ENCODE measurements around the gene SLC35F3. TPM values are rescaled to one million over a fixed set of nuclear protein-coding genes. Genes with fewer than 3 reads are reported as not detected.

The SLC35F3 gene
- total and polyA plus RNA-seq, 9 of the 15 experiments (the other 6 are each of a cell fraction or from before 2014, with no cell fraction given), result 0.04 to 0.07 (median 0.04) TPM; not detected in 6

DNA sequence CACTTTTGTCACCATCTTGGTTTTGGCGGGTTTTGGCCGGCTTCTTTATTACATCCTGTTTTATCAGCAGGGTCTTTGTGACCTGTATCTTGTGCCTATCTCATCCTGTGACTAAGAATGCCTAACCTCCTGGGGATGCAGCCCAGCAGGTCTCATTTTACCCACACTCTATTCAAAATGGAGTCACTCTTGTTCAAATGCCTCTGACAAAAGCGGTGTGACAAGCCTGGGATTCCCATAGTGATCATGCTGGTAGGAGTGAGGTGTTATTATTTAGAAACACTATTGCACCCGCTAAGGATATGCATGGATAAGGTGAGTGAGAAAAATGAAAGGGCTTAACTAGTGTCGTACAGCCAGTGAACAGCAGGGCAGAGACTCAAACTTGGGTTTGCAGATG, 357.1 kb downstream of the SLC35F3 start (continued):
- TF ChIP-seq ZC3H11A (IDR thresholded peaks at IDR 0.05; ENCODE audit: low read depth, low read length) (no peak), ZNF695 (CRISPR knock-in tag; IDR thresholded peaks at IDR 0.05) (no peak), ZNF175 (CRISPR knock-in tag; IDR thresholded peaks at IDR 0.05; ENCODE audit: low read depth) (peak; percentile 64; the same call in 1 of the 2 replicates), KDM1A (IDR thresholded peaks at IDR 0.05) (no peak), ZNF445 (CRISPR knock-in tag; IDR thresholded peaks at IDR 0.05; ENCODE audit: low read depth) (no peak), KAT2B (IDR thresholded peaks at IDR 0.05; ENCODE audit: low read depth, low read length) (no peak), MIER1 (IDR thresholded peaks at IDR 0.05; ENCODE audit: low read depth) (no peak), RBBP5 (IDR thresholded peaks at IDR 0.05; ENCODE audit: borderline replicate concordance, insufficient read depth, low read length, poor library complexity, severe bottlenecking) (no peak), CHCHD3 (CRISPR knock-in tag; IDR thresholded peaks at IDR 0.05) (no peak), ZNF146 (CRISPR knock-in tag; IDR thresholded peaks at IDR 0.05; ENCODE audit: unreplicated experiment) (no peak), GTF2A2 (tag; IDR thresholded peaks at IDR 0.05) (peak; percentile 84), CBX3 (IDR thresholded peaks at IDR 0.05; ENCODE audit: borderline replicate concordance in 1 of 2, low read length in 2 of 2) (no peak), ZNF586 (CRISPR knock-in tag; conservative IDR thresholded peaks at IDR 0.05) (no peak), NR4A1 (CRISPR knock-in tag; IDR thresholded peaks at IDR 0.05) (no peak), NR4A1 (tag; IDR thresholded peaks at IDR 0.05) (peak; percentile 86), KLF13 (tag; IDR thresholded peaks at IDR 0.05; ENCODE audit: borderline replicate concordance, low read depth) (no peak), POLR2A (conservative IDR thresholded peaks at IDR 0.05) (no peak), BRD9 (IDR thresholded peaks at IDR 0.05; ENCODE audit: low read depth, partially characterized antibody) (no peak)
- TF ChIP-seq, protein P1, sequence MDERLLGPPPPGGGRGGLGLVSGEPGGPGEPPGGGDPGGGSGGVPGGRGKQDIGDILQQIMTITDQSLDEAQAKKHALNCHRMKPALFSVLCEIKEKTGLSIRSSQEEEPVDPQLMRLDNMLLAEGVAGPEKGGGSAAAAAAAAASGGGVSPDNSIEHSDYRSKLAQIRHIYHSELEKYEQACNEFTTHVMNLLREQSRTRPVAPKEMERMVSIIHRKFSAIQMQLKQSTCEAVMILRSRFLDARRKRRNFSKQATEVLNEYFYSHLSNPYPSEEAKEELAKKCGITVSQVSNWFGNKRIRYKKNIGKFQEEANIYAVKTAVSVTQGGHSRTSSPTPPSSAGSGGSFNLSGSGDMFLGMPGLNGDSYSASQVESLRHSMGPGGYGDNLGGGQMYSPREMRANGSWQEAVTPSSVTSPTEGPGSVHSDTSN (CRISPR knock-in tag; IDR thresholded peaks at IDR 0.05; ENCODE audit: low read depth), result no peak
- TF ChIP-seq, protein P1 (tag; conservative IDR thresholded peaks at IDR 0.05; ENCODE audit: low read depth), result no peak
- TF ChIP-seq, protein P2, sequence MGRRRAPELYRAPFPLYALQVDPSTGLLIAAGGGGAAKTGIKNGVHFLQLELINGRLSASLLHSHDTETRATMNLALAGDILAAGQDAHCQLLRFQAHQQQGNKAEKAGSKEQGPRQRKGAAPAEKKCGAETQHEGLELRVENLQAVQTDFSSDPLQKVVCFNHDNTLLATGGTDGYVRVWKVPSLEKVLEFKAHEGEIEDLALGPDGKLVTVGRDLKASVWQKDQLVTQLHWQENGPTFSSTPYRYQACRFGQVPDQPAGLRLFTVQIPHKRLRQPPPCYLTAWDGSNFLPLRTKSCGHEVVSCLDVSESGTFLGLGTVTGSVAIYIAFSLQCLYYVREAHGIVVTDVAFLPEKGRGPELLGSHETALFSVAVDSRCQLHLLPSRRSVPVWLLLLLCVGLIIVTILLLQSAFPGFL (CRISPR knock-in tag; IDR thresholded peaks at IDR 0.05), result no peak
- TF ChIP-seq, protein P3, sequence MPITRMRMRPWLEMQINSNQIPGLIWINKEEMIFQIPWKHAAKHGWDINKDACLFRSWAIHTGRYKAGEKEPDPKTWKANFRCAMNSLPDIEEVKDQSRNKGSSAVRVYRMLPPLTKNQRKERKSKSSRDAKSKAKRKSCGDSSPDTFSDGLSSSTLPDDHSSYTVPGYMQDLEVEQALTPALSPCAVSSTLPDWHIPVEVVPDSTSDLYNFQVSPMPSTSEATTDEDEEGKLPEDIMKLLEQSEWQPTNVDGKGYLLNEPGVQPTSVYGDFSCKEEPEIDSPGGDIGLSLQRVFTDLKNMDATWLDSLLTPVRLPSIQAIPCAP (CRISPR knock-in tag; IDR thresholded peaks at IDR 0.05; ENCODE audit: borderline replicate concordance), result no peak
- TF ChIP-seq, protein P4, sequence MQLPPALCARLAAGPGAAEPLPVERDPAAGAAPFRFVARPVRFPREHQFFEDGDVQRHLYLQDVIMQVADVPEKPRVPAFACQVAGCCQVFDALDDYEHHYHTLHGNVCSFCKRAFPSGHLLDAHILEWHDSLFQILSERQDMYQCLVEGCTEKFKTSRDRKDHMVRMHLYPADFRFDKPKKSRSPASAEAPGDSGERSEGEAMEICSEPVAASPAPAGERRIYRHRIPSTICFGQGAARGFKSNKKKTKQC (CRISPR knock-in tag; IDR thresholded peaks at IDR 0.05), result no peak
- TF ChIP-seq, protein P5, sequence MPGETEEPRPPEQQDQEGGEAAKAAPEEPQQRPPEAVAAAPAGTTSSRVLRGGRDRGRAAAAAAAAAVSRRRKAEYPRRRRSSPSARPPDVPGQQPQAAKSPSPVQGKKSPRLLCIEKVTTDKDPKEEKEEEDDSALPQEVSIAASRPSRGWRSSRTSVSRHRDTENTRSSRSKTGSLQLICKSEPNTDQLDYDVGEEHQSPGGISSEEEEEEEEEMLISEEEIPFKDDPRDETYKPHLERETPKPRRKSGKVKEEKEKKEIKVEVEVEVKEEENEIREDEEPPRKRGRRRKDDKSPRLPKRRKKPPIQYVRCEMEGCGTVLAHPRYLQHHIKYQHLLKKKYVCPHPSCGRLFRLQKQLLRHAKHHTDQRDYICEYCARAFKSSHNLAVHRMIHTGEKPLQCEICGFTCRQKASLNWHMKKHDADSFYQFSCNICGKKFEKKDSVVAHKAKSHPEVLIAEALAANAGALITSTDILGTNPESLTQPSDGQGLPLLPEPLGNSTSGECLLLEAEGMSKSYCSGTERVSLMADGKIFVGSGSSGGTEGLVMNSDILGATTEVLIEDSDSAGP (CRISPR knock-in tag; IDR thresholded peaks at IDR 0.05), result no peak

Measured in K562 (cell line).